GM19239 (cell line): Measurements from ENCODE around the gene TBX10.
"Not testable (repeated sequence)": the region's sequence is repeated elsewhere in the genome, so short reads cannot be mapped to it uniquely, and the experiment has no call there.

Source experiments
- DNase-seq: peaks from one replicate; pipeline ENCODE4 v3.0.0; 2011; ENCODE audit warnings: low spot score; ENCODE audit not compliant: insufficient read length
- FAIRE-seq: peaks from 2 replicates; lab custom pipeline; 2011; peaks lifted over from hg19 to GRCh38; lab: Jason Lieb, UNC

Gene TBX10

DNA sequence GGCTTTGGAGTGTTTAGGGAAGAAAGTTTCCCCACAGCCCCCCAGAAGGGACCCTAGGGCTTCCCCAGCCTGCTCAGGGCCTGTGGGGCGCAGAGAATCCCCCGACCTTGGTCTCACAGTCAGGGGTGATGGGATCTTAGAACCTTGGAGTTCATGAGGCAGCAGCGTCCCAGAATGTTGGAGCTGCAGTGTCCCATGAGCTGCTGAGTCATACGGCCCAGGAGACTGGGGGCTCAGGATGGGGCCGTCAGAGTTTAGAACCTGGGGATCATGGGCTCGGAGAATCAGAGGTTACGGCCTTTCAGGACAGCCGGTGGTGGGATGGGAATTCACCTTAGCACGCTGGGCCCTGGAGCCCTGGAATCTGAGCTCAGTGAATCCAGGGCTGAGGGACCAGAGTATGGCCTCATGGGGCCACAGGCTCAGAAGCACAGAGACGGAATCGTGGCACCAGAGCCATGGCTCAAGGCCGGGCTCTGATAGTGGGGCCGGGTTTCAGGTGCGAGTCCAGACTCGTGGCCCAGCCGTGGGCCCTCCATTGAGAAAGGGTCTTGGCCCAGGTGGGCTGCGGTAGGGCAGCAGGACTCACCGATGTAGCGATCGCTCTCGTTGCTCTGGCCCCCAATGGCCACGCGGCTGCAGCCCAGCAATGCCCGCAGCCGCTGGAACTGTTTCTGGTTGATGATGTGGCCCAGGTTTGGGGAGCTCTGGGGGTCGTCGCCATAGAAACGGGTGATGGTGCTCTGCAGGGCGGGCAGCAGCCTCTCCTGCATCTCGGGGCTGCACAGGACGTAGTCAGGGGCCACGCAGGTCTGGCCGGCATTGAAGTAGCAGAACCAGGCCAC is 25.4 kb upstream of the TBX10 start:
- DNase-seq (no peak), FAIRE-seq (no peak)

DNA sequence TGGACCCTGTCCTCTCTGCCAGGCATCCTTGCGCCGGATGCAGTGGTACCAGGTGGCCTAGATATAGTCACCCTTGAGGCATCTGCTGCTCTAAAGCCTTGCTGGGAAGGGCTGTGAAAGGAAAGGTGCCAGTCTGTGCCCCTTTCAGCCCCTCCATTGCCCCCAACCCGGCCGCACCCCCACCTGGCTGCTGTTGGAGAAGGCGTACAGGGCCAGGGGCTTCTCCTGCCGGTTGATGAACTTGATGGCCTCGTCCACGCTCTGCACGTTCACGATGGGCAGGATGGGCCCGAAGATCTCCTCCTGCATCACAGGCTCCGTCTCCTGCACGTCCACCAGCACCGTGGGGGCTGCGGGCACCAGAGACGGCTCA is 24.6 kb upstream of the TBX10 start:
- DNase-seq (no peak), FAIRE-seq (no peak)

DNA sequence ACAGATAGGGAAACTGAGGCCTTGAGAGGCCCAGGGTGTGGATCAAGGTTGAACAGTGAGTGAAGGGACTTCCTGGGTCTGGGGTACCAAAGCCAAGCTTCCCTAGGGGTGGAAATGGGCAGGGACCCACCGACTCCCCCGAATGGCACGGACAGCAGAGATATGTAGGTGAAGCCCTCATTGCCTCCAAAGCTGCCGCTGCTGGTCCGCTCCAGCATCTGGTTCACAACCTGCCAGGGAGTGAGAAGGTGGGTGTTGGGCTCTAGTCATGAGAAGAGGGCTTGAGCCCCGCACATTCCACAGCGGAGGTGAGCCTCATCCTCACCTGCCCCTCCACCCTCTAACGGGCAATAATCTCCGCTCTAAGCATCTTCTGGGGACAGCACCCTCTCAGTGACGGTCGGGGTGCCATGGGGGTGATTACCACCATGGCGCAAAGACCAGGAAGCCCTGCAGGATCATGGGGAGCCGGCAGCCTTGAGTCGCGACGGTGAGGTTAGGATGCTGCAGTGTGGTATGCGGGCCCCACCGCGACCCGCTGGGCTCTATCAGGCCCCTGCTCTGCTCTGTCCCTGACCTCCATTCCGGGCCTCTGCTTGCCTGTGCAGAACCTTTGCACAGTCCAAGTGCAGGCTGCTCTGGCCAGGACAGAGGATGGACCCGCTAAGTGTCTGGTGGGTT is 24.1 kb upstream of the TBX10 start:
- no peak for FAIRE-seq

DNA sequence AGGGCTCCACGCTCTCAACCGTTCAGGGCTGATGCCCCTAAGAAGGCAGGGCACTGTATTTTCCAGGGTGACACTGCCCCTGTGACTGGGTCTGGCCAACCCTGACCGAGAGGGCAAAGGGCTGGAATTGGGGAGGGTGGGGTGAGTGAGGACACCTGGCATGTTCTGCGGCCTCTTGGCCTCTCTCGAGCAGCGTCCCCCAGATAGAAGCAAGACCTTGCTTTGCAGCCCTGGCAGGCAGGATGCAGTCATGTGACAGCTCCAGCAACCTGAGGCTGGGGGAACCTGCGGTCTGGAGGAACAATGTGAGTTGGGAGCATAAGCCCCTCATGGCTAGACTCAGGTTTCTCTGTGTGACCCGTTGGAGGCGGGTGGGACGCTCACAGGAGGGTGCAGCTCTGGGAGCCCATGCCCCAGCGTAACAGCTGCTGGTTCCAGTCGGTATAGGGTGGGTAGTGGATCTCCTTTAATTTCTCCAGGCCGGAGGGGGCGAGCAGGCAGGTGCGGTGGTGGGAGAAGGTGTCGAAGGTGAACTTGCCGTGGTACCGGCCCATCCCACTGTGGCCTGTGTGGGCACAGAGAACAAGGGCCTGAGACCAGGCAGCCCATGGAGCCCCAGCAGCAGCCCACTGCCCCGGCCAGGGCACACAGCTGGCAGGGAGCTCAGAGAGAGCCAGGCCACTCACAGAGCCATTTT is 23.4 kb upstream of the TBX10 start:
- DNase-seq (no peak), FAIRE-seq (no peak)

More for the DNA sequence above, 24.1 kb upstream of the TBX10 start:
- DNase-seq, result no peak

DNA sequence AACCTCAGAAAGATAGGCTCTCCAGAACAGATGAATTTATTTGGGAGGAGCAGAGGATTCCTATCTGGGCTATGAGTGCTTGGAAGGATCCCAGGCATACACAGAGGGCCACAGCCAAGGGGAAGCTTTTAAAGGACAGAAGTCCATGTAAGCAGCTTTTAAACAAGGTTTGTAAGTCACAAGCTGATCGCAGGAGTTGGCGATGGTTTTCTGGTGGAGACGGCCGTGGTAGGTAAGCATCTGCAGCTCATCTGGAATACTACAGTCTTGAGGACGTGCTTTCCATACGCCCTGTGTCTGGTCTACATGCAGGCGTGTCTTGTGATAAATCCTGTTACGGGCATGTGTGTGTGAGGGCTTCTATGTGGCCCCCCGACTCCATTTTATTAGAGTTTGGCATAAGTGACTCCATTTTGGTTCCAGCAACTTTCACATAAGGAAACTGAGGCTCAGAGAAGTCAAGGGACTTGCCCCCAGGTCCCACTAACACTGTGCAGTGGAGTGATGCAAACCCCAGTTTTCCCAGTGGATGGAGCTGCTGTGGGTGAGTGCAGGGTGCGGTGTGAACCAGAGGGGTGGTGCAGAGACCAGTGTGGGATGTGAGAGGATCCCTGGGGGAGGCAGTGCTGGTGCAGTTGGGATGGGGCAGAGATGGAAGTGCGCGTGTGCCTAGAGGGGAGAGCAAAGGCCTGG is 22.7 kb upstream of the TBX10 start:
- DNase-seq, result no peak
- no peak for FAIRE-seq

DNA sequence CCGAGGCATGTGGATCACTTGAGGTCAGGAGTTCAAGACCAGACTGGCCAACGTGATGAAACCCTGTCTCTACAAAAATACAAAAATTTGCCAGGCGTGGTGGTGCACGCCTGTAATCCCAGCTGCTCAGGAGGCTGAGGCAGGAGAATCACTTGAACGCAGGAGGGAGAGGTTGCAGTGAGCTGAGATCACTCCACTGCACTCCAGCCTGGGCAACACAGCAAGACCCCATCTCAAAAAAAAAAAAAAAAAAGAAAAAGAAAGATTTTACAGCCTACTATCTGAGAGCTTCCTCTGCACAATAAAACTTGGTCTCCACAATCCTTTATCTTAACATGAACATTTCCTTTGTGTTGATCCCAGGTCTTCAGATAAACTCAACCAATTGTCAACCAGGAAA is 21.2 kb upstream of the TBX10 start:
- FAIRE-seq, DNase-seq: not testable (repeated sequence)

DNA sequence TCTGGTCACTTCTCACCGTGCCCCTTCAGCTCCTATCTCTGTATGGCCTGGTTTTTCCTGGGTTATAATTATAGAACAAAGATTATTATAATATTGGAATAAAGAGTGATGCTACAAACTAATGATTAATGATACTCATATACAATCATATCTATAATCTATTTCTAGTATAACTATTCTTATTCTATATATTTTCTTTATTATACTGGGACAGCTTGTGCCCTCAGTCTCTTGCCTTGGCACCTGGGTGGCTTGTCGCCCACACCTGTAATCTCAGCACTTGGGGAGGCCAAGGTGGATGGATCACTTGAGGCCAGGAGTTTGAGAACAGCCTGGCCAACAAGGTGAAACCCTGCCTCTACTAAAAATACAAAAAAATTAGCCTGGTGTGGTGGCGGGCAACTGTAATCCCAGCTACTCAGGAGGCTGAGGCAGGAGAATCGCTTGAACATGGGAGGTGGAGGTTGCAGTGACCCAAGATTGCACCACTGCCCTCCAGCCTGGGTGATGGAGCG is 20.1 kb upstream of the TBX10 start:
- not testable (repeated sequence) for FAIRE-seq, DNase-seq

DNA sequence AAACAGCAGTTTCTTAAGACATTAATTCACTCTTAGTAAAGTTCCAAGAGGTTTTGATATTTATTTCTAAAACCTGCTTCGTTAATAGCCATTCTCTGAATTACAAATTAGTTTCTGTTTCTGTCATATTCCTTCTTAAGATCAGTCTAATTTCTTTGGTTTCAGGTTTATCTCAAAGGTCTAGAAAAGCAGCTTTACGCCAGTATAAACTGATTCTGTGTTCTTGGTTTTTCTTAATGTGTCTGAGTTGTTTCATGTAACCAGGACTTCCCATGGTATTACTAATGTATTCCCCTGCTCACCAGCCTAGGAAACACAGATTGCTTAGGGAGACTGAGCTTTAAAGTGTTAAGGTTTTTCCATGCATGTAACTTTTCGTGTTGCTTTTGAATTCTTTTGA is 17.7 kb upstream of the TBX10 start:
- DNase-seq (no peak), FAIRE-seq (peak; percentile 79)

DNA sequence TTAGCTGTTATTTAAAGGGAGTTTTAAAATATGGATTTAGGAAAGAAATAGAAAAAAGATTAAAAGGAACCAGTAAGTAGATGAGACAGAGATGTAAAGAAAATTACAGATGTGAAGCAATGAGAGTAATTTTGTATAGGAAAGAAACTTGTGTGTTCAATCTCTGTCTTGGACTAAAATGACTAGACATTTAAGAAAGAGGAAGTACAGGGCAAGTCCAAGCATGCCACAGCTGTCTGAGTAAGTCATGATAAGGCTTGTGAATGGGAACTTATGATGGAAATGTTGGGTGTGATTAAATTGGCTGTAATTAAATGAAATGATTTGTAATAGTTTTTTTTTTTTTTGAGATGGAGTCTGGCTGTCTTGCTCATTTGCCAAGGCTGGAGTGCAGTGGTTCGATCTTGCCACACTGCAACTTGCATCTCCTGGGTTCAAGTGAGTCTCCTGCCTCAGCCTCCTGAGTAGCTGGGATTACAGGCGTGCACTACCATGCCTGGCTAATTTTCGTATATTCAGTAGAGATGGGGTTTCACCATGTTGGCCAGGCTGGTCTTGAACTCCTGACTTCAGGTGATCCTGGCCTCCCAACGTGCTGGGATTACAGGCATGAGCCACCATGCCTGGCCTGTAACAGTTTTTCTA is 16.8 kb upstream of the TBX10 start:
- no peak for FAIRE-seq
- no peak for DNase-seq

DNA sequence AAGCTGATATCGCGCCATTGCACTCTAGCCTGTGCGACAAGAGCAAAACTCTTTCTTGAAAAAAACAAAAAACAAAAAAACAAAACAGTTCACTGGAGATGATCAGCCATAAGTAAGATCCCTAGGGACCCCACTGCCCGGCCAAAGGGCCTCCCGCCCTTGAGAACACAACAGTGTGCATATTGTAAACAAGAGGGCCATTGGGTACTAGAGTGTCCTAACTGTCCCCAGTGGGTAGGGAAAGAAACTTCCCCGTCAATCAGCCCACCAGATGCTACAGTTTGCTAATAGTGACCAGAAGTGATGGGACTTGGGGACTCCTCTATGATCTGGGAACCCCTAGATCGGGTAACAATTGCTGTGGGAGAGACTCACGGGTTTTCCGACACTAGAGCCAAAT is 14.7 kb upstream of the TBX10 start:
- DNase-seq, result no peak
- FAIRE-seq, result no peak

DNA sequence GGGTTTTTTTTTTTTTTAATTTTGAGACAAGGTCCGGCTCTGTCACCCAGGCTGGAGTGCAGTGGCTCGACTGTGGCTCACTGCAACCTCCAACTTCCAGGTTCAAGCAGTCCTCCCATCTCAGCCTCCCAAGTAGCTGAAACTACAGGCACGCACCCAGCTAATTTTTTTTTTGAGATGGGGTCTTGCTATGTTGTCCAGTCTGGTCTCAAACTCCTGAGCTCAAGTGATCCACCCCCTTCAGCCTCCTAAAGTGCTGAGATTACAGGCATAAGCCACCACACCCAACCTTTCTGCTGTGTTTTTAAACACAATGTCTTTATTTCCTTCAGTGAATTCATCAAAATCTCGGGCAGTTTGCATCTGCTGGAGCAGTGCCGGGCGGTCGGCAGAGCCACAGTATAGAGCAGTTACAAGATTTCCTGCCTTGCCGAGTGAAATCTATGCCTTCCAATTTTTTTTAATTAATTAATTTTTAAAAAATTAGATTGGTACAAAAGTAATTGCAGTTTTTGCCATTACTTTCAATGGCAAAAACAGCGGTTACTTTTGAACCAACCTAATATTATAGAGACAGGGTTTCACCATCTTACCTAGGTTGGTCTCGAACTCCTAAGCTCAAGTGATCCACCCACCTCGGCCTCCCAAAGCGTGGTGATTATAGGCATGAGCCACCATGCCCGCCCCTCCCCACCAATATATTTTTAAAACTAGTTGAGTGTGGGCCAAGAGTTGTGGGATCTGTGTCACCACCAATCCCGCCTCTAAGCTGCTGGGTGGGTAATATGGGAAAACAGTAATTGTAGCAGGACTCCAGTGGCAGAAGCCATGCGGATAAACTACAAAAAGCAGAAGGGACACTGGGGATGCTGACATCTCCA is 13.6 kb upstream of the TBX10 start:
- no peak for DNase-seq
- FAIRE-seq, result no peak

DNA sequence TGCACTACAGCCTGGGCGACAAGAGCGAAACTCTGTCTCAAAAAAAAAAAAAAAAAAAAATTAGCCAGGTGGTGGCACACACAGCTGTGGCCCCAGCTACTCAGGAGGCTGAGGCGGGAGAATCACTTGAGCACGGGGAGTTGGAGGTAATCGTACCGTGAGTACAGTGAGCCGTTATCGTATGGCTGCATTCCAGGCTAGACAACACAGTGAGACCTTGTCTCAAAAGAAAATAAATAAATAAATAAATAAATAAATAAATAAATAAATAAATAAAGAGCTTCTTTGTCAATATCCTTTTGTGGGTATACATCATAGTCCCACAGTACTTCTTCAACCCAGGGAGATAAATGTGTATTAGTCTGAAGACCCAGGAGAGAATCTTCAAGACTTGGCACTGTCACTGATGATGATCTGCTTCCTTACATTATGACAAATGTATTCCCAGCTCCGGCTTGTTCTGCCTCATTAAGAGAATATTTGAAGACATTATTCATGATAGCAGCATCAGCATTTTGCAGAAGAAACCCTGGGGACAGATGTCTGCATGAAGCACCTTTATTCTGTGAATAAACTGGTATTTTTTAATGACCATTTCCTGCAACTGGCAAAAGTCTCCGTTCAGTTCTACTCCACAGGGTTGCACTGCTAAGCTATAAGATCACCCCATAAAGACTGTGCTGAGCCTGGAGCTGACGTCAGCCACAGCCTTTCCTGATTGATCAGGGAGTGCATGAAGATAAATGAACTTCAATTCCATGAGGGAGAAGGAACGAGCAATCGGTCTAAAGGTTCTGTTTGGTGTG is 12.6 kb upstream of the TBX10 start:
- FAIRE-seq, result peak; percentile 21
- no peak for DNase-seq

DNA sequence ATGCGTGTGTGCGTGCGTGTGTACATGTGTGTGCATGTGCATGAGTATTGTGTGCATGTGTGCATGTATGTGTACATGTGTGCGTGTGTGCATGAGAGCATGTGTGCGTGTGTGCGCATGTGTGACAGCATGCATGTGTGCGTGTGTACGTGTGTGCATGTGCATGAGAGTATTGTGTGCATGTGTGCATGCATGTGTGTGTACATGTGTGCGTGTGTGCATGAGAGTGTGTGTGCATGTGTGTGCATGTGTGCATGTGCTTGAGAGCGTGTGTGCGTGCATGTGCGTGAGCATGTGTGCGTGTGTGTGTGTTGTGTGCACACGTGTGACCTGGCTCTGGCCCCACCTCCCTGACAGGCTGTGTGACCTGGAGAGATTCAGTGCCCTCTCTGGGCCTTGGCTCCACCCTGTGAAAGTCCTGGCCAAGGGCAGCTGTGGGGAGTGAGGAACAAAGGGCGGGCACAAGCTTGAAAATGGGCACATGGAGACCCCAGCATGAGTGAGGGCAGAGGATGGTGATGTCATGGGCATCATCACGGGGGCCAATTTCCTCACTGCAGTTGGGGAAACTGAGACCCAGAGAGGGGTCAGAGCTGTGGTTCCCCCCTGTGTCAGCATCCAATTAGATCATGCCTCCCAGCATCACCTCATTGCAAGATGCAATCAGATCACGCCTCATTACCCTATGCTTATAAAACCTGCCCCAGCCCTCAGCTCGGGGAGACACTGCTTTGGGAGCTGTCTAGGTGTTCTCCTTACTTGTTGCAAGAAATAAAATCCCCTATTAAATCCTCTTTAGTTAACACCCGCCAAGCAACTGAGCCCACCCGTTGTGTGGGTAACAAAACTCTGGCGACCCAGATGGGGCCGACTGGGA is 10.3 kb upstream of the TBX10 start:
- no peak for DNase-seq
- peak; percentile 56 for FAIRE-seq

DNA sequence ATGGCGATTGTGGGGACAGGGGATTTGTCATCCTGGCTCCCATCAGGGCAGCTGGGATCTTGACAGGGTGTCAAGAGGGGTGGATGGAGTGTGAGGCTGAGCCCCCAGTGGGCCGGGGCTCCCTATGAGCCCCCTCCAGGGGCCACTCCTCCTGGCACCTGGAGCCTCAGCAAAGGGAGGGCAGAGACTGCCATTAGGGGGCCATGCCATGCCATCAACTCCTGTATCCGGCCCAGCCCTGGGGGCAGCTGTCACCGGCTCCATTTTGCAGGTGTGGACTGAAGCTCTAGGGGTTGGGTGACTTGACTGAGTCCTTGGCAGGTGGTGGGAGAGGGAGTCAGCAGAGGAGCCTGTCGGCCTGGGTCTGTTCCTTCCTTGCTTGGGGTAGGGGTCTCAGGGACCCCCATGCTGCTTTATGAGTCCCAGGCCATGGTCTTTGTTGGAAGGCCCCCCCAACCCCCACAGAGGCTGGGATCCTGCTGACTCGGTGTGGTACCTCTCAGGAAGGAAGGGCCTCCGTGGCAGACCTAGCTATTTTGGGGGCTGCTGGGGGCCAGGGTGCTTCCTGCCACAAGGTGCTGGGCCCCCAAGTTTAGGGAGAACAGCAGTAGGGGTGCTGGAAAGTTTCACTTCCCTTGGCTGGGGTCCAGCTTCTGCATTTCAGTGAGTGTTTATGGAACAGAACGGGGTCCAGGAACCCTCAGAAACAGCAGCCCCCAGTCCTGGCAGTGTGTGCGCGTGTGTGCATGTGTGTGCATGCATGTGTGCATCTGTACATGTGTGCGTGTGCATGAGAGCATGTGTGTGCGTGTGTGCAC is 9.4 kb upstream of the TBX10 start:
- FAIRE-seq, result peak; percentile 71
- no peak for DNase-seq

DNA sequence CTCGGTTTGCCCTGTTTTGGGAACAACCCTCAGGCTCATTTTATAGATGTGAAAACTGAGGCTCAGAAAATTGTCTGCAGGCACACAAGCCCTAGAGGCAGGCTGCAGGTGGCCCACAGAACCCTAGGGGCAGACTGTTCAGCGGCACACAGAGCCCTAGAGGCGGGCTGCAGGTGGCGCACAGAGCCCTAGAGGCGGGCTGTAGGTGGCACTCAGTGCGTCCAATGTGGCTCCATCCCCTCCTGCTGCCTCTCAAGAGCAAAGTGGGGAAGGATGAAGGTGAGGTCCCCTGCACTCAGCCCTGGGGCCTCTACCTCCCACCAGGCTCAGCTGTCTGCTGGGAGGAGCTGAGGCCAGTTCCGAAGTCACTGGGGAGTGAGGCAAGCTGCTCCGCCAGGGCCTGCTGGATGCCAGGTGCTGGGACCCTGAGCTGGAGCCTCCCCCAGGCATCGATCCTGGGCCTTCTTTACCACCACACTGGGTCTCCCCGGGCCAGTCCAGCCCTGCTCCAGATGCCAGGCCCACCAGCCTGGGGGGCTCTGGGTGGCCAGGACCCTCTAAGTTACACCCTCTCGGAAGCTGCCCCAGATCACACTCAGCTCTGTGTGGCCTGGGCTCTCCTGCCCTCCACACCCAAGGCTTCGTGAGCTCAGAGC is 8.7 kb upstream of the TBX10 start:
- FAIRE-seq (peak; percentile 96), DNase-seq (peak; percentile 67)

DNA sequence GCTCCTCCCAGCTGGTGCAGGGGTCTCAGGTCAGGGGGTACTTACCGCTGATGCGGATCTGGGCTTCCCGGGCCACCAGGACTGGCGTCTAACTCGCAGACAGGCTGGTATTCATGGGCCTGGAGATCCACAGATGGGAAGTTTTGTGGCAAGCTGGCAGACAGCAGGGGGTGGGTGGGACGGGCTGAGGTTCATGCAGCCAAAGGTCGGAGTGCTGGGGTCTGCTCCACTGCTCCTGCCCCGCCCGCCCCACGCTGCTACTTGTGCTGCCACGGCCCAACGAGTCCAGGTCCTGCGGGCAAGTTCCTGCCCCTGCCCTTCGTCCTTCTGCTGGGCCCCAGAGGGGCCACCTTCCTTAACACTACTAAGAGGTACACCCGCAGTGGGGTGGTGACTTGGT is 7.9 kb upstream of the TBX10 start:
- DNase-seq (no peak), FAIRE-seq (no peak)
